ENCODE measurements around the gene FCHSD2.
"Not testable (repeated sequence)": the region's sequence is repeated elsewhere in the genome, so short reads cannot be mapped to it uniquely, and the experiment has no call there.

The FCHSD2 gene

GRCh38 chr11:73147771-73148681, 5.9 kb upstream of the FCHSD2 start:
- no peak for DNase-seq

DNA sequence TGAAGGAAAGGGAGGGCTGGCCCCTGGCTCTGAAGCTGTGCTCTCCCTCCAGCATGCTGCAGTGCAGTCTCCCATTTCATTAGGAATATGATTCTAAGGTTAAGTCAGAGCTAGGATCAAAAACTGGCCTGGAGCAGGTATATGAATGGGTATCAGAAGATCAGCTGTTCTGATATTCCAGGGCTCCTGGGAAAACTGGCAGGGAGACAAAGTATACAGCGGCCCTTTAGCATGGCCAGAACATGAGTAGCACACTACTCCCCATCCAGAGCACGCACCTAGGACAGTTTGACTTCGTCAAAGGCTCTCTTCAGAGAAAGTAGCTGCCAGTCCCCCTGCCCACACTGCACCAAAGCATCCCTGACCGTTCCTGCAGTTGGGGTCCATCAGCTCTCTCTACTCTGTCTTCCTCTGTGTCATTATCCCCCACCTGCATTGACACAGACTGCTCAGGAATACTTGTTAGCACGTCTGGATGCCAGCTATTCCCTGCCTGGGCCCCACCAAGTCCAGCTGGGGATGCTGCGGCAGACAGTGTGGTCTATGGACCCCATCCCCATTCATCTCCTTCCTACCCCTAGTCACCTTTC, 4.0 kb upstream of the FCHSD2 start:
- DNase-seq: no peak

- no peak for DNase-seq
Observed at GRCh38 chr11:73143126-73143838, 1.2 kb upstream of the FCHSD2 start.

- peak; percentile 42 for DNase-seq
Observed at GRCh38 chr11:73141309-73142127, 600 bp downstream of the FCHSD2 start.

GRCh38 chr11:73141031-73141308, 1.1 kb downstream of the FCHSD2 start:
- no peak for DNase-seq

GRCh38 chr11:73140213-73141030, 1.7 kb downstream of the FCHSD2 start:
- DNase-seq: no peak

GRCh38 chr11:73139476-73140198, 2.5 kb downstream of the FCHSD2 start:
- DNase-seq: no peak

GRCh38 chr11:73137944-73138274, 4.2 kb downstream of the FCHSD2 start:
- no peak for DNase-seq

DNA sequence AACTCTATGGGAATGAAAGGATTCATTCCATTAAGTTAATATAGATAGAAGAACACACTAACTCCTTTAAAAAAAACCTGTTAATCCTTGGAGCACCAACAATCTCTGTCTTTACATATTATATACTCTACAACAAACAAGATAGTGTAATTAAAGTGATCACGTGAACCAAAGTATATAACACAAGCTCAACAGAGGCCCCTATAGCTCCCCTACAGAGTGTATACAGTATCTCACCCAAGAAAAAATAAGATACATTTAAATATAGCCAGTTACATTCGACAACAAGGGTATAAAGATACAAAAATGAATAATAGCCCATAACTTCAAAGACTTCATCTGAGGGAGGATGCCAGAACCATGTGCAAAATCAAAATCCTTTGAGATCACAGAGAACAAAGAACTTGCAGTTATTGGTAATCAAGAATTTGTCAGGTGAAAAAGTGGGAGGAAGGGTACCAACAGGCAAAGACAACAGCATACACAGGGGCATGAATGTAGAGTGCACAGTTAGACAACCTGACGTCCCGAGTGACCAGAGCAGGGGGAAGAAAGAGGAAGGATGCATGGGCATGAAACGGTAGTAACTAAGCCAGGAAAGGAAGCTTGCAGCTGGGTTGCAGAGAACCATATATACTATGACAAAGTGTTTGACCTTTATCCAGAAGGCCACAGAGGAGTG, 4.7 kb downstream of the FCHSD2 start:
- no peak for DNase-seq

DNA sequence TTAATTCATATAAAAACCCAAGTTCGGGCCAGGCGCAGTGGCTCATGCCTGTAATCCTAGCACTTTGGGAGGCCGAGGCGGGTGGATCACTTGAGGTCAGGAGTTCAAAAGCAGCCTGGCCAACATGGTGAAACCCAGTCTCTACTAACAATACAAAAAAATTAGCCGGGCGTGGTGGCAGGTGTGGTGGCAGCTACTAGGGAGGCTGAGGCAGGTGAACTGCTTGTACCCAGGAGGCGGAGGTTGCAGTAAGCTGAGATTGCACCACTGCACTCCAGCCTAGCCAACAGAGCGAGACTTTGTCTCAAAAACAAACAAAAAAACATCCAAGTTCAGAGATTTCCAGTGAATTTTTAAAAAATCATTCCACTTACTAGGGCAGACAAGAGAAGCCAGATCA, 5.4 kb downstream of the FCHSD2 start:
- not testable (repeated sequence) for DNase-seq

DNA sequence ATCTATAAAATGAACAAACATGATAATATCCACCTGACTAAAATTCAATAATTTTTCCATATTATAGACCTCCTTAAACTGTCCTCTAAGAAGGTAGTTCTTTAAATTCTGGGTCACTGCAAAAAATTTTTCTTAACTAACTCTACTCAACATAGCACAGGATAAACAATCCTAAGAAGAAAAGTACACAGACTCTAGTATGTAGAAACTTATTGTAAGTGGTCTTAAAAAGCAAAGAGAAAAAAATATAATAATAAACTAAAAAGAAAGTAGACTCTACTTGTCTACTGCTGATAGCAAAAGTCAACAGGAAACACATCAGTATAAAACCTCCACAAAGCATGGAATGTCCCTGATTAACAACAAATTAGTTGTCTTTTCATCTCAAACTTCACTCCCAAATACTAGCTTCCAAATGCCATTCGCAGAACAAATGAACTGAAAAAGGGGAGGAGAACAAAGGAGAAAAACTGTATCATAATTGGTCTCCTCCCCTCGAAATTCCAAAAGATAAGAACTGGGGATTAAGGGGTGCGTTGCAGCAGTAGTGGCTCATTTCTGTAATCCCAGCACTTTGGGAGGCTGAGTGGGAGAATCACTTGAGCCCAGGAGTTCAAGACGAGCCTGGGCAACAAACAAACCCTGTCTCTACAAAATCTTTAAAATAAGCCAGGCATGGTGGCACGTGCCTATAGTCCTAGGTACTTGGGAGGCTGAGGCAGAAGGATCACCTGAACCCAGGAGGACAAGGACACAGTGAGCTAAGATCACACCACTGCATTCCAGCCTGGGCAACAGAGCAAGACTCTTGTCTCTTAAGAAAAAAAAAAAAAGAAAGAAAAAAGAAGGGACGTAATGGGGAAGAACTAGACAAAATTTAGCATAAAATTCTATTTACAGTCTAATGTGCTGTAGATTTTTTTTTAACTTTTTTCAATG, 6.5 kb downstream of the FCHSD2 start:
- no peak for DNase-seq

DNA sequence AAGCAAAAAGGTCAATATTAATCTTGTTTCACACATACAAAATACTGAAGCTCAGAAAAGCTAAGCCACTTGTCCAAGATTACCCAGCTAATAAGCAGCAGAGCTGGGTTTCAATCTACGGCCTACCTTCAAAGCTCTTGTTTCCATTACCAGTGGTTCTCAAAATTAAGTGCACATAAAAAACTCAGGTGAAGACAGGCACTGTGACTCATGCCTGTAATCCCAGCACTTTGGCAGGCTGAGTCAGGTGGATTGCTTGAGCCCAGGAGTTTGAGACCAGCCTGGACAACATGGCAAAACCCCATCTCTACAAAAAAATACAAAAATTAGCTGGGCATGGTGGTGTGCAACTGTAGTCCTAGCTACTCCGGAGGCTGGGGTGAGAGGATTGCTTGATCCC, 9.8 kb downstream of the FCHSD2 start:
- not testable (repeated sequence) for DNase-seq

- DNase-seq: no peak
Observed at GRCh38 chr11:73130181-73130580, 11.9 kb downstream of the FCHSD2 start.

- no peak for DNase-seq
Observed at GRCh38 chr11:73129198-73129597, 12.9 kb downstream of the FCHSD2 start.

GRCh38 chr11:73126804-73127480, 15.2 kb downstream of the FCHSD2 start:
- DNase-seq: no peak

DNA sequence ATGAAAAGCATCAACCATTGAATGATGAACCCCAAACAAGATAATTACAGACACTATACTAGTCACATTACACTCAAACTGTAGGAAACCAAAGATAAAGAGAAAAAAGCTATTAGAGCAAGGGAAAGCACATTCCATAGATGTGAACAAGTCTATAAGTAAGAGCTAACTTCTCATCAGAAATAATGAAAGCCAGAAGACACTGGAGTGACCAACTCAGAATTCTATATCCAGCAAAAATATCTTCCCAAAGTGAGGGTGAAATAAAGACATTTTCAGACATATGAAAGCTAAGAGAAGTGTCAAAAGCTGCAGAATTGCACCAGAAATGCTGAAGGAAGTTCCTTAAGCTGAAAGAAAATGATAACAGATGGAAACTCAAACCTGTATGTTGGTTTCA, 17.3 kb downstream of the FCHSD2 start:
- DNase-seq: no peak

GRCh38 chr11:73123892-73124291, 18.2 kb downstream of the FCHSD2 start:
- DNase-seq: not testable (repeated sequence)

DNA sequence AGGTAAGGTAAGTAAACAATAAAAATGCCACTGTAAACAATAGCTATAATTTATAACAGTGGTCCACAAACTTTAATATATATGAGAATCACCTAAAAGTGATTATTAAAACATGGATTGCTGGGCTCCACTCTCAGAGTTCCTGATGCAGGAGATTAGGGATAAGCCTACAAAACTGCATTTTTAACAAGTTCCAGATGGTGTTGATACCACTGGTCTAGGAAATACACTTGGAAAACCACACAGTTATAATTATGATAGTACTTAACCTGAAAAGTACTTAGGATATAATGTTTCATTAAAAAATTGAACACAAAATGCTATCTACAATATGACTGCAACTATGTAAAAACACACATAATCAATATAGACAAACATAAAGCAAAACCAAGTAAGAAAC, 20.4 kb downstream of the FCHSD2 start:
- DNase-seq: no peak

GRCh38 chr11:73117071-73117470, 25.0 kb downstream of the FCHSD2 start:
- DNase-seq: no peak

Measured in T1000 (cell line).